Heart left ventricle (tissue), 16 donors: ENCODE measurements around the gene UNC119B. TPM values are rescaled to one million over a fixed set of nuclear protein-coding genes. Genes with fewer than 3 reads are reported as not detected.
A peak's percentile ranks its signal among the peaks of the same experiment; 100 is the strongest.

Source experiments
- ATAC-seq, 4 donors: fragments of 200-7000 bp; cut with Tn5 transposase; one replicate each; pipeline ENCODE4 v1.9.1; 2020 to 2022; ENCODE audit warnings: moderate library complexity in 4 of 4, mild to moderate bottlenecking in 3 of 4, moderate number of reproducible peaks in 1 of 4
- DNase-seq, 5 donors: peaks; one replicate each; pipeline ENCODE4 v3.0.0-alpha.2; 2020
- H3K27ac ChIP-seq, 12 donors: fragments of 200-600 bp; sonication (generic) in 4 of 12; one replicate each; pipeline versions ENCODE4 v1.5.0 to v1.8.0; 2016 to 2022; ENCODE audit warnings: mild to moderate bottlenecking in 2 of 12
- H3K27me3 ChIP-seq, 9 donors: fragments of 200-600 bp; sonication (generic) in 2 of 9; one replicate each; pipeline versions ENCODE4 v1.5.1 to v1.8.0; 2016 to 2022; ENCODE audit warnings: mild to moderate bottlenecking in 3 of 9
- H3K36me3 ChIP-seq, 9 donors: fragments of 200-600 bp; sonication (generic) in 2 of 9; one replicate each; pipeline versions ENCODE4 v1.5.0 to v1.8.0; 2018 to 2022; ENCODE audit warnings: mild to moderate bottlenecking in 2 of 9
- H3K4me1 ChIP-seq, 12 donors: fragments of 200-600 bp; sonication (generic) in 4 of 12; one replicate each; pipeline versions ENCODE4 v1.5.0 to v1.8.0; 2016 to 2022; ENCODE audit warnings: mild to moderate bottlenecking in 3 of 12
- H3K4me3 ChIP-seq, 12 donors: fragments of 200-600 bp; sonication (generic) in 4 of 12; one replicate each; pipeline versions ENCODE4 v1.5.0 to v1.8.0; 2017 to 2022; ENCODE audit warnings: mild to moderate bottlenecking in 9 of 12, moderate library complexity in 4 of 12
- H3K9me3 ChIP-seq, 12 donors: fragments of 200-600 bp; sonication (generic) in 4 of 12; one replicate each; pipeline versions ENCODE4 v1.5.0 to v1.8.0; 2016 to 2022; ENCODE audit warnings: mild to moderate bottlenecking in 1 of 12
- POLR2A ChIP-seq, 2 donors: fragments of 450-650 bp; IDR thresholded peaks; one replicate each; pipeline ENCODE4 v1.6.1; 2017; ENCODE audit warnings: antibody characterized with exemption in 2 of 2, mild to moderate bottlenecking in 2 of 2, moderate library complexity in 2 of 2
- WGBS, 4 donors: extraction: QIAGEN DNeasy Blood & Tissue Kit in 2 of 4; methylation state at CpG; one replicate each; pipeline versions ENCODE4 v1.1.5 to v1.1.7; 2013 to 2018; 5-methylcytosine and 5-hydroxymethylcytosine counted together
- intact Hi-C, 10 donors: fragments of 100-400 bp; cut with DNase I; formaldehyde crosslinking; loops; one replicate each; pipeline versions ENCODE4 v1.11.1 to v1.14.2; 2022
- polyA plus RNA-seq, 2 donors: library from polyadenylated mRNA; stranded (reverse); fragments of 200-250 nt; gene quantifications; one replicate each; pipeline ENCODE4 v1.2.3, GENCODE V29; 2013
- total RNA-seq, 9 donors: library from RNA; depleted of rRNA in 2 of 9; stranded (reverse); fragments of >200 nt in 2 of 9; fragmentation: NEBNext Ultra II Directional in 3 of 9; extraction: Animal tissue kit (Norgen Biotek cat#: 25700) in 3 of 9; gene quantifications; one replicate each; pipeline versions ENCODE4 v1.1.0 to v1.2.4, GENCODE V29; 2016 to 2023
- TF ChIP-seq, protein P1 (sequence below), 12 donors: fragments of 200-600 bp; sonication (generic) in 4 of 12; IDR thresholded peaks; one replicate each; pipeline versions ENCODE4 v1.5.0 to v1.8.0; 2018 to 2022; ENCODE audit warnings: antibody characterized with exemption in 12 of 12, mild to moderate bottlenecking in 5 of 12
- donor health status: ischemic (EF 13 %, LVEDD 7.1; RV severe dilation, severe dysfunction).
- donor health status: healthy with polysubstance abuse.
- donor health status: DM: no; HTN: yes; CAD: no.
- donor health status: DM: no; HTN: no; CAD: no.
- donor health status: ischemic (EF 25% LVEDD 6.9; RV normal size, moderate dysfunction).
- donor health status: ischemic (EF 25% LVEDD 5.7; RV mildly dilated, moderate dysfunction).
- donor health status: healthy.
- donor health status: DM: yes; HTN: yes; CAD: no.
- donor health status: ischemic (EF 35%, LVEDD 5.7; RV mildly dilated, moderate dysfunction).
- donor health status: nonischemic (EF 11% LVEDD 7.7; RV severe dilation, severe dysfunction).
- donor health status: DM: yes; HTN: yes; CAD: no.
- donor health status: PGD.
- donor health status: ischemic (EF 29% LVEDD 5.4; RV normal size, mild dysfunction).
- donor health status: nonischemic (EF 23%, LVEDD 6.1; RV moderate dilation, normal function).

Gene UNC119B
- total and polyA plus RNA-seq, 11 donors: 3.9 to 13.7 (median 10.7) TPM

DNA sequence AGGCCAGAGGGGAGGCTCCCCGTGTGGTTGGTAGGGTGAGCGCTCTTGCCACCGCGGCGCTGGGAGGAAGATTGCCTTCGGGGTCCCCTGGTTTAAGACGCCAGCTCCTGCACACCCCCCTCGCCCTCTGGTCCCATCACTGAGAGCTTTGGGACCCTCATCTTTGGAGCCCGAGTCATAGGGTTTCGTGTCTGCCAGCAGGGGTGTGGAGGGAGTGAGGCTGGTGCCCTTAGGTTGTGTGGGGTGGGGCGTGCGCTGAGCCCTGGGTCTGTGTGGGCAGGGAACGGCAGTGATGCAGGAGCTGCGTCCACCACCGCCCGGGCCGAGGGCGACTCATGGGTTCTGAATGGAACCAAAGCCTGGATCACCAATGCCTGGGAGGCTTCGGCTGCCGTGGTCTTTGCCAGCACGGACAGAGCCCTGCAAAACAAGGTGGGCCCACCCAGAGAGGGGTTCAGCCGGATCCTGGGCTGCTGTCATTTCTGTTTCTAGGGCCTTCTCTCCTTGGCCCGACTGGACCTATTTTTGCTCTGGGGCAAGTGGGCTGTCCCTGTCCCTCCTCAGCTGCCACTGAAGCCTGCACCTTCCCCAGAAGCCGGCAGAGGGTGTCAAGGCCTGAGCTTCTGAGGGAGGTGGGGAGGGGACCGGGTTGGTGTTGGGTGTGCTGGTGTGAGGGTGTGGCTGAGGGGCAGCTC, 27.4 kb downstream of the UNC119B start:
- DNase-seq: peak in 1 of 5 donors; percentile 21
- no peak for ATAC-seq
- Histone ChIP-seq H3K27me3 (no peaks in the 10 kb centered on the region), H3K27ac (no peak overlapping the region), H3K4me3 (no peak overlapping the region), H3K9me3 (no peaks in the 10 kb centered on the region), H3K4me1 (no peaks in the 10 kb centered on the region), H3K36me3 (peaks cover 0 to 43% (median 15%) of the 10 kb centered on the region in 9 donors)
- WGBS, 4 donors: 87 to 90% (median 87%) methylated on average over 23 to 25 of the region's 25 CpGs
- intact Hi-C loops: no loop called here
- TF ChIP-seq, protein P1, sequence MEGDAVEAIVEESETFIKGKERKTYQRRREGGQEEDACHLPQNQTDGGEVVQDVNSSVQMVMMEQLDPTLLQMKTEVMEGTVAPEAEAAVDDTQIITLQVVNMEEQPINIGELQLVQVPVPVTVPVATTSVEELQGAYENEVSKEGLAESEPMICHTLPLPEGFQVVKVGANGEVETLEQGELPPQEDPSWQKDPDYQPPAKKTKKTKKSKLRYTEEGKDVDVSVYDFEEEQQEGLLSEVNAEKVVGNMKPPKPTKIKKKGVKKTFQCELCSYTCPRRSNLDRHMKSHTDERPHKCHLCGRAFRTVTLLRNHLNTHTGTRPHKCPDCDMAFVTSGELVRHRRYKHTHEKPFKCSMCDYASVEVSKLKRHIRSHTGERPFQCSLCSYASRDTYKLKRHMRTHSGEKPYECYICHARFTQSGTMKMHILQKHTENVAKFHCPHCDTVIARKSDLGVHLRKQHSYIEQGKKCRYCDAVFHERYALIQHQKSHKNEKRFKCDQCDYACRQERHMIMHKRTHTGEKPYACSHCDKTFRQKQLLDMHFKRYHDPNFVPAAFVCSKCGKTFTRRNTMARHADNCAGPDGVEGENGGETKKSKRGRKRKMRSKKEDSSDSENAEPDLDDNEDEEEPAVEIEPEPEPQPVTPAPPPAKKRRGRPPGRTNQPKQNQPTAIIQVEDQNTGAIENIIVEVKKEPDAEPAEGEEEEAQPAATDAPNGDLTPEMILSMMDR (IDR thresholded peaks at IDR 0.05): peak in 2 of 12 donors; percentile 13 to 21
- TF ChIP-seq POLR2A (IDR thresholded peaks at IDR 0.05): no peak

DNA sequence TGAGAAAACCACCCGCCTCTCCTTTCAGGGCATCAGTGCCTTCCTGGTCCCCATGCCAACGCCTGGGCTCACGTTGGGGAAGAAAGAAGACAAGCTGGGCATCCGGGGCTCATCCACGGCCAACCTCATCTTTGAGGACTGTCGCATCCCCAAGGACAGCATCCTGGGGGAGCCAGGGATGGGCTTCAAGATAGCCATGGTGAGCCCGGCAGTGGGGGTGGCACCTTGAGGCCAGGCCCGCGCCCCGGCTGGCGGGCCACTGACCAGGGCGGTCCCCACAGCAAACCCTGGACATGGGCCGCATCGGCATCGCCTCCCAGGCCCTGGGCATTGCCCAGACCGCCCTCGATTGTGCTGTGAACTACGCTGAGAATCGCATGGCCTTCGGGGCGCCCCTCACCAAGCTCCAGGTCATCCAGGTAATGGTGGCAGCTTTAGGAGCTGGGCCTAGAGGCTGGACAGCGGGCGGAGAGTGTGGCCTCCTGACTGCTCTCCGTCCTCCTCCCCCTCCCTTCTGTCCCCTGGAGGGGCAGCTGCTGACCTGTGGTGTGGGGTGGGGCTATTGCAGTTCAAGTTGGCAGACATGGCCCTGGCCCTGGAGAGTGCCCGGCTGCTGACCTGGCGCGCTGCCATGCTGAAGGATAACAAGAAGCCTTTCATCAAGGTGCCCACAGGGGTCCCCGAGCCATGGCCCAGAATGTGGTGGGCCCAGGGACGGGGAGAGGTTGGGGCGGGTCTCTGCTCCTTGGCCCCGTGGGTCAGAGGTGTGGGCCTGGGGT, 28.2 kb downstream of the UNC119B start:
- no peaks in the 10 kb centered on the region for H3K9me3 ChIP-seq
- TF ChIP-seq, protein P1 (IDR thresholded peaks at IDR 0.05): peak in 1 of 12 donors; percentile 2
- no peak for TF ChIP-seq POLR2A (IDR thresholded peaks at IDR 0.05)
- intact Hi-C loops: no loop called here
- H3K36me3 ChIP-seq: peaks cover 0 to 43% (median 15%) of the 10 kb centered on the region in 9 donors
- H3K27ac ChIP-seq: no peak overlapping the region
- DNase-seq: no peak
- H3K27me3 ChIP-seq: no peaks in the 10 kb centered on the region
- 88 to 92% (median 90%) methylated on average over 13 to 31 of the region's 31 CpGs for WGBS, 4 donors
- H3K4me1 ChIP-seq: no peaks in the 10 kb centered on the region
- ATAC-seq: no peak
- H3K4me3 ChIP-seq: no peak overlapping the region

DNA sequence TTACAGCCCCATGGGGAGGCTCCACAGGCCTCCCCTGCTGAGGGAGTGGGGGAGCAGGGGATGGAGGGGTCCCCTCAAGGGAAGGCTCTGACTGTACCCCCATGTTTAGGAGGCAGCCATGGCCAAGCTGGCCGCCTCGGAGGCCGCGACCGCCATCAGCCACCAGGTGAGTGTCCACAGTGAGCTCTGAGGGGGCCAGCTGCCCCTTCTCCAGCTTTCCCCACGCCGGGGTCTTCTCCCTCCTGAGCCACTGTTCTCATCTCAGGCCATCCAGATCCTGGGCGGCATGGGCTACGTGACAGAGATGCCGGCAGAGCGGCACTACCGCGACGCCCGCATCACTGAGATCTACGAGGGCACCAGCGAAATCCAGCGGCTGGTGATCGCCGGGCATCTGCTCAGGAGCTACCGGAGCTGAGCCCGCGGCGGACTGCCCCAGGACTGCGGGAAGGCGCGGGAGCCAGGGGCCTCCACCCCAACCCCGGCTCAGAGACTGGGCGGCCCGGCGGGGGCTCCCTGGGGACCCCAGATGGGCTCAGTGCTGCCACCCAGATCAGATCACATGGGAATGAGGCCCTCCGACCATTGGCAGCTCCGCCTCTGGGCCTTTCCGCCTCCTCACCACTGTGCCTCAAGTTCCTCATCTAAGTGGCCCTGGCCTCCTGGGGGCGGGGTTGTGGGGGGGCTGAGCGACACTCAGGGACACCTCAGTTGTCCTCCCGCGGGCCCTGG, 28.9 kb downstream of the UNC119B start:
- Histone ChIP-seq H3K4me1 (no peaks in the 10 kb centered on the region), H3K4me3 (no peak overlapping the region), H3K27me3 (no peaks in the 10 kb centered on the region), H3K36me3 (peaks cover 0 to 38% (median 15%) of the 10 kb centered on the region in 9 donors), H3K27ac (no peak overlapping the region), H3K9me3 (no peaks in the 10 kb centered on the region)
- ATAC-seq (no peak), DNase-seq (no peak)
- intact Hi-C loops: no loop called here
- 94 to 96% (median 95%) methylated on average over 35 to 38 of the region's 38 CpGs for WGBS, 4 donors
- TF ChIP-seq POLR2A (IDR thresholded peaks at IDR 0.05): no peak
- TF ChIP-seq, protein P1 (IDR thresholded peaks at IDR 0.05): no peak
